Hepatocyte (in vitro differentiated cells): ENCODE measurements around the gene SPIN2A.
"Not testable (repeated sequence)": the region's sequence is repeated elsewhere in the genome, so short reads cannot be mapped to it uniquely, and the experiment has no call there.

Experiments used
- CTCF ChIP-seq: fragments of 200-600 bp; sonication (generic); IDR thresholded peaks from 2 replicates; pipeline ENCODE4 v1.5.1; 2016; ENCODE audit warnings: antibody characterized with exemption, mild to moderate bottlenecking; ENCODE audit not compliant: poor library complexity
- EZH2 ChIP-seq: fragments of 200-600 bp; sonication (generic); IDR thresholded peaks from 2 replicates; pipeline ENCODE4 v1.6.1; 2016; ENCODE audit warnings: antibody characterized with exemption, mild to moderate bottlenecking, borderline replicate concordance
- EZH2phosphoT487 ChIP-seq: fragments of 200-600 bp; sonication (generic); IDR thresholded peaks from one replicate; pipeline ENCODE4 v1.6.1; 2018; ENCODE audit warnings: antibody characterized with exemption, mild to moderate bottlenecking, low read depth, moderate library complexity; ENCODE audit not compliant: unreplicated experiment, severe bottlenecking

- TF ChIP-seq EZH2phosphoT487, CTCF, EZH2: not testable (repeated sequence)
These were observed 3.9 kb downstream of the SPIN2A start for GRCh38 chrX:57133284-57133683.
